Left renal pelvis (tissue), 4 donors: ENCODE data around the gene GIMAP7. TPM values are rescaled to one million over a fixed set of nuclear protein-coding genes. Genes with fewer than 3 reads are reported as not detected.
"Not testable (repeated sequence)": the region's sequence is repeated elsewhere in the genome, so short reads cannot be mapped to it uniquely, and the experiment has no call there.

Experiments
- DNase-seq, 4 donors: peaks; one replicate each; pipeline ENCODE4 v3.0.0-alpha.2; 2013; ENCODE audit warnings: low read depth in 4 of 4, low spot score in 3 of 4
- polyA plus RNA-seq, 4 donors: library from polyadenylated mRNA; unstranded; fragments of 120-200 nt; gene quantifications; one replicate each; pipeline ENCODE4 v1.2.1, GENCODE V29; 2013; ENCODE audit not compliant: insufficient read length in 4 of 4

GIMAP7 gene
- 10 to 100 TPM in 3 of 4 donors, 1 to 10 TPM in 1; 7.6 to 17.5 (median 12.2) TPM for polyA plus RNA-seq

GRCh38 chr7:150514748-150515222 lies at the start of gene GIMAP7:
Gene GIMAP7, plus strand, starts transcription at chr7:150514872. Its CDS starts 5,103 bp downstream, at chr7:150519975.
- no peak for DNase-seq

- no peak for DNase-seq
Measured at GRCh38 chr7:150464962-150465361, 49.7 kb upstream of the GIMAP7 start.

- DNase-seq, result no peak
Measured at GRCh38 chr7:150465414-150465813, 49.3 kb upstream of the GIMAP7 start.

- no peak for DNase-seq
Measured at GRCh38 chr7:150466477-150466876, 48.2 kb upstream of the GIMAP7 start.

GRCh38 chr7:150468241-150468640 lies 46.4 kb upstream of the GIMAP7 start:
- no peak for DNase-seq

- no peak for DNase-seq
Measured at GRCh38 chr7:150471886-150472285, 42.8 kb upstream of the GIMAP7 start.

GRCh38 chr7:150473902-150474301 lies 40.8 kb upstream of the GIMAP7 start:
- no peak for DNase-seq

GRCh38 chr7:150476285-150476684 lies 38.4 kb upstream of the GIMAP7 start:
- no peak for DNase-seq

- no peak for DNase-seq
Measured at GRCh38 chr7:150476819-150477631, 37.6 kb upstream of the GIMAP7 start.

GRCh38 chr7:150479023-150479716 lies 35.5 kb upstream of the GIMAP7 start:
- no peak for DNase-seq

- no peak for DNase-seq
Measured at GRCh38 chr7:150481186-150481920, 33.3 kb upstream of the GIMAP7 start.

- DNase-seq, result no peak
Measured at GRCh38 chr7:150481922-150482321, 32.8 kb upstream of the GIMAP7 start.

GRCh38 chr7:150483514-150483913 lies 31.2 kb upstream of the GIMAP7 start:
- DNase-seq, result not testable (repeated sequence)

- not testable (repeated sequence) for DNase-seq
Measured at GRCh38 chr7:150484071-150484470, 30.6 kb upstream of the GIMAP7 start.

- DNase-seq, result no peak
Measured at GRCh38 chr7:150487625-150488024, 27.0 kb upstream of the GIMAP7 start.

- no peak for DNase-seq
Measured at GRCh38 chr7:150489782-150490181, 24.9 kb upstream of the GIMAP7 start.

- not testable (repeated sequence) for DNase-seq
Measured at GRCh38 chr7:150493442-150493841, 21.2 kb upstream of the GIMAP7 start.

- no peak for DNase-seq
Measured at GRCh38 chr7:150502519-150502918, 12.2 kb upstream of the GIMAP7 start.

- DNase-seq, result no peak
Measured at GRCh38 chr7:150503155-150503554, 11.5 kb upstream of the GIMAP7 start.

- DNase-seq, result no peak
Measured at GRCh38 chr7:150503581-150503980, 11.1 kb upstream of the GIMAP7 start.
